HEK293T (cell line): ENCODE results near the gene KCNQ5.

ENCODE experiments used
- CTCF ChIA-PET: fragments of 350-600 bp; formaldehyde crosslinking; extraction: SDS; loops from one replicate; lab custom pipeline; 2021; ENCODE audit warnings: antibody characterized with exemption, inconsistent platforms; lab: Yijun Ruan, JAX
- POLR2A ChIA-PET: fragments of 350-600 bp; formaldehyde crosslinking; extraction: SDS; loops from one replicate; lab custom pipeline; 2020; ENCODE audit warnings: antibody characterized with exemption, inconsistent platforms; lab: Yijun Ruan, JAX
- DNase-seq: peaks from one replicate; pipeline ENCODE4 v3.0.0; 2012; ENCODE audit warnings: mixed read lengths; ENCODE audit errors: extremely low spot score
- ARNT ChIP-seq: fragments of 450-650 bp; IDR thresholded peaks from 2 replicates; pipeline ENCODE4 v1.6.1; 2017; ENCODE audit warnings: mild to moderate bottlenecking
- BHLHE40 ChIP-seq: fragments of 450-650 bp; IDR thresholded peaks from 2 replicates; pipeline ENCODE4 v1.6.1; 2016; ENCODE audit warnings: mild to moderate bottlenecking, moderate library complexity, borderline replicate concordance
- CTBP1 ChIP-seq: fragments of 450-650 bp; IDR thresholded peaks from 2 replicates; pipeline ENCODE4 v1.6.1; 2016; ENCODE audit warnings: borderline replicate concordance
- ELF4 ChIP-seq: fragments of 450-650 bp; IDR thresholded peaks from 2 replicates; pipeline ENCODE4 v1.6.1; 2017; ENCODE audit warnings: antibody characterized with exemption
- FOXA1 ChIP-seq: fragments of 450-650 bp; IDR thresholded peaks from 2 replicates; pipeline ENCODE4 v1.6.1; 2016; ENCODE audit warnings: mild to moderate bottlenecking
- FOXK2 ChIP-seq: fragments of 450-650 bp; IDR thresholded peaks from 2 replicates; pipeline ENCODE4 v1.6.1; 2016; ENCODE audit warnings: mild to moderate bottlenecking
- FOXM1 ChIP-seq: fragments of 450-650 bp; IDR thresholded peaks from 2 replicates; pipeline ENCODE4 v1.6.1; 2017; ENCODE audit warnings: mild to moderate bottlenecking, borderline replicate concordance
- HDGF ChIP-seq: fragments of 450-650 bp; IDR thresholded peaks from 2 replicates; pipeline ENCODE4 v1.6.1; 2017; ENCODE audit warnings: antibody characterized with exemption, borderline replicate concordance
- L3MBTL2 ChIP-seq: fragments of 450-650 bp; conservative IDR thresholded peaks from 2 replicates; pipeline ENCODE4 v1.6.1; 2016; ENCODE audit warnings: mild to moderate bottlenecking
- LEF1 ChIP-seq: fragments of 450-650 bp; IDR thresholded peaks from 2 replicates; pipeline ENCODE4 v1.6.1; 2017; ENCODE audit warnings: mild to moderate bottlenecking, borderline replicate concordance
- NFRKB ChIP-seq: fragments of 450-650 bp; IDR thresholded peaks from 2 replicates; pipeline ENCODE4 v1.6.1; 2016; ENCODE audit warnings: mild to moderate bottlenecking, moderate library complexity
- SP1 ChIP-seq: fragments of 450-650 bp; IDR thresholded peaks from 2 replicates; pipeline ENCODE4 v1.6.1; 2017
- SUZ12 ChIP-seq: fragments of 450-650 bp; IDR thresholded peaks from 2 replicates; pipeline ENCODE4 v1.6.1; 2016; ENCODE audit warnings: mild to moderate bottlenecking
- TARDBP ChIP-seq: fragments of 450-650 bp; IDR thresholded peaks from 2 replicates; pipeline ENCODE4 v1.6.1; 2016
- ZNF384 ChIP-seq: fragments of 450-650 bp; IDR thresholded peaks from 2 replicates; pipeline ENCODE4 v1.6.1; 2016
- TF ChIP-seq, protein P1 (sequence below): fragments of 450-650 bp; IDR thresholded peaks from 2 replicates; pipeline ENCODE4 v1.6.1; 2016

KCNQ5 gene

GRCh38 chr6:72849346-72849745, 227.5 kb downstream of the KCNQ5 start:
- no peak for DNase-seq
- ChIA-PET POLR2A (no interaction called here), CTCF (no interaction called here)
- no peak for TF ChIP-seq NFRKB
- TF ChIP-seq L3MBTL2 = no peak
- TF ChIP-seq FOXK2 = no peak
- no peak for TF ChIP-seq FOXM1
- no peak for TF ChIP-seq HDGF

- no peak for DNase-seq
- TF ChIP-seq FOXK2 = no peak
- CTCF ChIA-PET = no interaction called here
- POLR2A ChIA-PET = no interaction called here
Observed at GRCh38 chr6:72850040-72850439, 228.2 kb downstream of the KCNQ5 start.

GRCh38 chr6:72850469-72850868, 228.6 kb downstream of the KCNQ5 start:
- DNase-seq = no peak
- CTCF ChIA-PET = no interaction called here

GRCh38 chr6:72855471-72855870, 233.6 kb downstream of the KCNQ5 start:
- TF ChIP-seq FOXM1 (no peak), NFRKB (no peak), LEF1 (no peak), ARNT (no peak)
- no peak for DNase-seq
- CTCF ChIA-PET = no interaction called here

More at GRCh38 chr6:72850469-72850868, 228.6 kb downstream of the KCNQ5 start:
- TF ChIP-seq SP1 = no peak
- no peak for TF ChIP-seq TARDBP
- no peak for TF ChIP-seq NFRKB
- TF ChIP-seq L3MBTL2 = no peak
- no peak for TF ChIP-seq FOXK2
- no peak for TF ChIP-seq ARNT
- POLR2A ChIA-PET = no interaction called here

GRCh38 chr6:72856801-72857200, 234.9 kb downstream of the KCNQ5 start:
- DNase-seq = no peak
- no peak for TF ChIP-seq FOXK2
- TF ChIP-seq TARDBP = no peak
- TF ChIP-seq CTBP1 = no peak
- TF ChIP-seq SP1 = no peak
- no peak for TF ChIP-seq HDGF
- CTCF ChIA-PET = interaction anchor here (0.6 kb wide), 1 partner anchor 154 kb away, joined by 3 read pairs; no protein-coding TSS in a partner anchor
- POLR2A ChIA-PET = no interaction called here

More at GRCh38 chr6:72855471-72855870, 233.6 kb downstream of the KCNQ5 start:
- POLR2A ChIA-PET = no interaction called here

DNA sequence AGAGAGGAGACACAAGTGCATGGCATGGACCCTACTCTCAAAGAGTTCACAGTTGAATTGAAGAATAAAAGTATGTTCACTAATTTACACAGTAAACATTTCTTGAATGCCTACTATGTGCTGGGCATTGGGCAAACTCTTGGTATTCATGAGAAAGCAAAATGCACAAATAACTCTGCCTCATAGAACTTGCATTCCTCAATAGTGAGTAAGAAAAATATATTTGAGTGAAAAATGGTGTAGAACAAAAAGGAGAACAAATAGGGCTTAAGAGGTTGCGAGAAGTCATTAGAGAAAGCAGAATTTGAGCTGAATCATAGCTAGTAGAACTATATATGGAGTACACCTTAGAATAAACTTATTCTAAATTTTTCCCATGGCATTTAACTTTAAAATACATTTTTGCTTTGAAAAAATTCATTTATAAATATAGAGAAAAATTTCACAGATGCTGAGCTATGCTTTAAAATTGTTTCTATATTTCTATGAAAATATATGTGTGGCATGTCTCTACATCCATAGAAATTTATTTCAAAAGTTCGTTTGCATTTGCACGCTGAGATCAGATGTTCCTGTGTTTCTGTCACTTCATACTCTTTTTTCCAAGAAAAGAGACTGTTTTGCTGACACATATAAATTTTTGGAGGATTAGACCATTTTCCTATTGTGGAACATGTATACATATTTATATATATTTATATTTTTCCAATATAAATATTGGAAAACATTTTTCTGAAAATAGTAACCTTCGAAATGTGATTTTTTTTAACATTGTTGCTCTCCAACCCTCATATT, 236.1 kb downstream of the KCNQ5 start:
- CTCF ChIA-PET = no interaction called here
- TF ChIP-seq NFRKB (no peak), BHLHE40 (no peak), HDGF (no peak), TARDBP (no peak), ELF4 (no peak)
- TF ChIP-seq, protein P1, sequence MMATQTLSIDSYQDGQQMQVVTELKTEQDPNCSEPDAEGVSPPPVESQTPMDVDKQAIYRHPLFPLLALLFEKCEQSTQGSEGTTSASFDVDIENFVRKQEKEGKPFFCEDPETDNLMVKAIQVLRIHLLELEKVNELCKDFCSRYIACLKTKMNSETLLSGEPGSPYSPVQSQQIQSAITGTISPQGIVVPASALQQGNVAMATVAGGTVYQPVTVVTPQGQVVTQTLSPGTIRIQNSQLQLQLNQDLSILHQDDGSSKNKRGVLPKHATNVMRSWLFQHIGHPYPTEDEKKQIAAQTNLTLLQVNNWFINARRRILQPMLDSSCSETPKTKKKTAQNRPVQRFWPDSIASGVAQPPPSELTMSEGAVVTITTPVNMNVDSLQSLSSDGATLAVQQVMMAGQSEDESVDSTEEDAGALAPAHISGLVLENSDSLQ = no peak
- POLR2A ChIA-PET = no interaction called here
- DNase-seq = no peak

DNA sequence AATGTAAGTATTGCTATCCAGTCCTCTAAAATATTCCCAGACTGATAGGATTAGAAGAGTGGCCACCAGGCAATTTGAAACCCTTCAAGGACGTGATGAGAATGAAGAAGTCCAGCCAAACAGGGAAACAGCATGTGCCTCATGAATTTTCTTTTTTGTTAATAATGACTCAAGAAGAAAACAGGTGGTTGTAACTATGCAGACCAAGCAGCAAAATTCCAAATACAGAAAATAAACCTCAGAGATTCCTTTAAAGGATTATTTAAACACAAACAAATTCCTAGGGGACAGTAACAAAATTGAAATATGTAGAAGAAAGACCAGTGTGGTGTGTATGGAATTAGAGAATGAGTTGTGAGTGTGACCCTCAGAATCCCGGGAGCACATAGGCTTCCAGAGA, 239.2 kb downstream of the KCNQ5 start:
- no peak for DNase-seq
- TF ChIP-seq SUZ12 (no peak), FOXA1 (no peak), L3MBTL2 (no peak), HDGF (no peak), ARNT (no peak), ZNF384 (no peak), CTBP1 (no peak), FOXM1 (no peak), ELF4 (no peak), TARDBP (no peak), LEF1 (no peak), NFRKB (no peak), SP1 (no peak), BHLHE40 (no peak), FOXK2 (no peak)
- TF ChIP-seq, protein P1 = no peak
- ChIA-PET CTCF (no interaction called here), POLR2A (no interaction called here)

GRCh38 chr6:72861935-72862432, 240.1 kb downstream of the KCNQ5 start:
- TF ChIP-seq NFRKB (no peak), FOXM1 (no peak), TARDBP (no peak), FOXK2 (no peak), SUZ12 (no peak), HDGF (no peak), CTBP1 (no peak), LEF1 (no peak), FOXA1 (no peak), L3MBTL2 (no peak)
- TF ChIP-seq, protein P1 = no peak
- ChIA-PET CTCF (no interaction called here), POLR2A (no interaction called here)
- DNase-seq = no peak
